ENCODE results near the gene FOXN1. TPM values are rescaled to one million over a fixed set of nuclear protein-coding genes. Genes with fewer than 3 reads are reported as not detected.

FOXN1 gene
- not detected in 2 replicates for total RNA-seq

GRCh38 chr17:28505986-28506665 lies at the start of gene FOXN1:
Gene FOXN1 (plus strand): TSS chr17:28506348. CDS start chr17:28523970, 17,622 bp downstream.

DNA sequence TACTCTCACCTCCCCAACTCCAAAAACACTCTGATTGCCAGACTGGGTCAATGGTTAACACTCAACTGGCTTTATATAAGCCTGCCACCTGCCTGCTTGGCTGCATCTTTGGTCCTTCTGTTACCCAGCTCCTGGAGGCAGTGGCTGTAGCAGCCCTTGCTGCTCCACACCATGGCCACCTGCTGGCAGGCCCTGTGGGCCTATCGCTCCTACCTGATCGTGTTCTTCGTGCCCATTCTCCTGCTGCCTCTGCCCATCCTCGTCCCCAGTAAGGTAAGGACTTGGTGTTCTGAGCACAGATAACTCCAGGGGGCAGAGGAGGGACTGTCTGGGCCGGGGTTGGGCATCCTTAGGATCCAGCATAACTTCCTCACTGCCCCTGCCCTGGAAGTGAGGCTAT lies 32.6 kb upstream of the FOXN1 start, which contains the start of gene SLC13A2:
Gene SLC13A2 (plus strand): TSS at position 103 of the 400 bp plus-strand sequence. CDS start 69 bp downstream, at position 172.

DNA sequence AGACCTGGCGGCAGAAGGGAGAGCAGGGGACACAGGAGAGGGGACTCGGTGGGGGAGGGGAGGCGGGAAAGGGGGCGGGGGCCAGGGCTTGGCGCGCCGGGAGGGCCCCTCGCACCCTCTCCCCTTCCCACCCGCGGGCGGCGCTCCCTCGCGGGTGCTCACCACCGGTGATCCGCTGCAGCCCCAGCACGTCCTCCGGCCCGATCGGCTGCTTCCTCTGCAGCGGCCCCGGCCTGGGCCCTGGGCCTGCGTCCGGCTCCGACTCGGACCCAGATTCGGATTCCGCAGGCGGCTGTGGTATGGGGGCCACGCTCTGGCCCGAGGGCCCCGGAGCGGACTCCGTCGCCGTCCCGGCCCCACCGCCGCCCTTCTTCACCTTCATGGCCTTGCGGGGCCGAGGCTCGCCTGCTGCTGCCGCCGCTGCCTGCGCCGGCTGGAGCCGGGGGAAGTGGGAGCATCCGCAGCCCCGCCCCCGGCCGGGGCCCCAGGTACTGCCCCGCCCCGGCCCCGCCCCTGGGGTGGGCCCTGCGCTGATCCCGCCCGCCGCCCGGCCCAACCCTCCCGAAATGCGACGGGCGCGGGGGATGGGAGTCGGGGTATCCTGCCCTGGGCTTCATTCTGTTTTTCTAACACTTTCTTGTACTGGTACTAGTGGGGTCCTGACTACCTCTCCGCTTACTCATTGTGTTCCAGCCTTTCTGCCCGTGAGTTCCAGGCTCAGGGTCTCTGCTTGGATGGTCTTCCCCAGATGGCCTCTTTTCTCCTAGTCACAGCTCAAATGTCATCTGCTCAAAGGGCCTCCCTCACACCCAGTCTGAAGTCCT lies 46.2 kb downstream of the FOXN1 start, which contains the start of gene UNC119:
Gene UNC119 (minus strand): TSS at position 449 of the 824 bp plus-strand sequence. CDS start 67 bp downstream, at position 382.

GRCh38 chr17:28571361-28572122 lies 65.4 kb downstream of the FOXN1 start, which contains the start of gene PIGS:
Gene PIGS (minus strand): TSS chr17:28571524. CDS start chr17:28571496, 28 bp downstream.

DNA sequence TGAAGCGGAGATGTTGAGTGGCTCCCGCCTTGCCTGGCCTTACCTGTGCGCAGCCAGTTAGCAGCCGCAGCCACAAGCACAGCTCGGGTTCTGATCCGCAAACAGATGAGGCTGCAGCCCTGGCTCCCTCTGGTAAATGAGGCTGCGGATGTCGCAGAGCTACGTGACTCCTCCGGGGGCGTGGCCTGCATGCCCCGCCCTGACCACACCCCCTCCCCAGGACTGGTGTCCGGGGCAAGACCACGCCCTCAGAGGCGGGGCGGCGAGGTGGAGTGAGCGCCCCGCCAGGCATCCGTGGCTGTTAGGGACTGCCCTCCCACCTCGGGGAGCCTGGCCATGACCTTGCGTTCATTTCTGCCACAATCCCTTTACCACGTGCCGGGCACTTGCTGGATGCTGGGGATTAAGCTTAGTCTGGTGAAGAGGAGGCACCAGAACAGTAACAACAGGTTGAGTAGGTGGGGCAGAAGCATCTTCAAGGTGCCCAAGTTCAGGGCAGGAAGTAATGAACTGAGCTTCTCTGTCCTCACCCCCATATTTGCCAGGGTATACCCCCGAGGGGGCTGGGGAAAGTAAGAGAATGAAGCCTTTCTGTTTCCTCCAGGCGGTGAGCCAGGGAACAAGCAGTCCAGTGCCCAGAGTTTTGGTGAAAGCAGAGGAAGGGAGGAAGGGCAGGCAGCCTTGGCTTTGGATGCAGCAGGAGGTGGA lies 70.8 kb downstream of the FOXN1 start, which contains the start of gene ALDOC:
Gene ALDOC (minus strand): TSS at position 138 of the 708 bp plus-strand sequence. CDS start 1,363 bp downstream, outside the sequence.

Other genes with a start within 250 kb of the FOXN1 start
- gene TMEM97, start 187.1 kb upstream of the FOXN1 start, total RNA-seq, result 14.3 and 18.0 TPM in 2 replicates
- 37.8 and 42.5 TPM in 2 replicates for gene IFT20, start 170.9 kb upstream of the FOXN1 start, total RNA-seq
- gene TNFAIP1, start 170.6 kb upstream of the FOXN1 start, total RNA-seq, result 37.8 TPM in 2 replicates
- 86.5 and 89.1 TPM in 2 replicates for gene POLDIP2, start 148.8 kb upstream of the FOXN1 start, total RNA-seq
- not detected in 2 replicates for gene SEBOX, start 141.1 kb upstream of the FOXN1 start, total RNA-seq
- not detected in 2 replicates for gene VTN, start 136.0 kb upstream of the FOXN1 start, total RNA-seq
- 20.0 and 25.6 TPM in 2 replicates for gene SARM1, start 134.7 kb upstream of the FOXN1 start, total RNA-seq
- 6.8 and 7.1 TPM in 2 replicates for gene SLC46A1, start 100.1 kb upstream of the FOXN1 start, total RNA-seq
- gene SLC13A2, start 32.7 kb upstream of the FOXN1 start, total RNA-seq, result not detected in 2 replicates
- 20.4 and 22.0 TPM in 2 replicates for gene UNC119, start 46.3 kb downstream of the FOXN1 start, total RNA-seq
- gene PIGS, start 65.2 kb downstream of the FOXN1 start, total RNA-seq, result 60.2 and 61.0 TPM in 2 replicates
- gene ALDOC, start 70.5 kb downstream of the FOXN1 start, total RNA-seq, result 56.8 and 65.1 TPM in 2 replicates
- gene SPAG5, start 92.7 kb downstream of the FOXN1 start, total RNA-seq, result 5.4 and 6.2 TPM in 2 replicates
- gene RSKR, start 107.8 kb downstream of the FOXN1 start, total RNA-seq, result 2.1 and 4.7 TPM in 2 replicates
- 163 and 173 TPM in 2 replicates for gene BLTP2, start 138.8 kb downstream of the FOXN1 start, total RNA-seq
- gene SDF2, start 155.6 kb downstream of the FOXN1 start, total RNA-seq, result 35.2 and 39.1 TPM in 2 replicates
- 58.0 and 67.8 TPM in 2 replicates for gene SUPT6H, start 155.9 kb downstream of the FOXN1 start, total RNA-seq
- gene PROCA1, start 205.5 kb downstream of the FOXN1 start, total RNA-seq, result 0.65 and 1.9 TPM in 2 replicates
- gene RAB34, start 211.5 kb downstream of the FOXN1 start, total RNA-seq, result 186 and 192 TPM in 2 replicates
- 245 and 263 TPM in 2 replicates for gene RPL23A, start 213.6 kb downstream of the FOXN1 start, total RNA-seq
- gene TLCD1, start 219.9 kb downstream of the FOXN1 start, total RNA-seq, result 3.9 and 4.9 TPM in 2 replicates
- gene NEK8, start 222.4 kb downstream of the FOXN1 start, total RNA-seq, result 5.2 TPM in 2 replicates
- gene TRAF4, start 237.7 kb downstream of the FOXN1 start, total RNA-seq, result 36.6 and 39.3 TPM in 2 replicates

Data from hair follicle dermal papilla cell (primary cell).